Activated naive CD8-positive, alpha-beta T cell treated with anti-CD3 and anti-CD28 coated beads, Interleukin-2, amount 50 U/mL, for 24 hours (primary cell): ENCODE measurements around the gene NTRK2.

Experiments used
- ATAC-seq: fragments of 150-1000 bp; cut with Tn5 transposase; one replicate; pipeline ENCODE4 v1.10.0; 2021
- DNase-seq: peaks from one replicate; pipeline ENCODE4 v3.0.0; 2021
- H3K27ac Mint-ChIP-seq: one replicate; pipeline ENCODE4 v1.8.0; 2021; ENCODE audit warnings: mild to moderate bottlenecking, mixed read lengths
- H3K27me3 Mint-ChIP-seq: one replicate; pipeline ENCODE4 v1.8.0; 2021; ENCODE audit warnings: mixed read lengths
- H3K36me3 Mint-ChIP-seq: one replicate; pipeline ENCODE4 v1.8.0; 2021; ENCODE audit warnings: low read depth, mixed read lengths
- H3K4me1 Mint-ChIP-seq: one replicate; pipeline ENCODE4 v1.8.0; 2021; ENCODE audit warnings: mixed read lengths
- H3K4me3 Mint-ChIP-seq: one replicate; pipeline ENCODE4 v1.8.0; 2021; ENCODE audit warnings: mild to moderate bottlenecking, moderate library complexity, mixed read lengths
- H3K9me3 Mint-ChIP-seq: one replicate; pipeline ENCODE4 v1.8.0; 2021; ENCODE audit warnings: mixed read lengths

Gene NTRK2

DNA sequence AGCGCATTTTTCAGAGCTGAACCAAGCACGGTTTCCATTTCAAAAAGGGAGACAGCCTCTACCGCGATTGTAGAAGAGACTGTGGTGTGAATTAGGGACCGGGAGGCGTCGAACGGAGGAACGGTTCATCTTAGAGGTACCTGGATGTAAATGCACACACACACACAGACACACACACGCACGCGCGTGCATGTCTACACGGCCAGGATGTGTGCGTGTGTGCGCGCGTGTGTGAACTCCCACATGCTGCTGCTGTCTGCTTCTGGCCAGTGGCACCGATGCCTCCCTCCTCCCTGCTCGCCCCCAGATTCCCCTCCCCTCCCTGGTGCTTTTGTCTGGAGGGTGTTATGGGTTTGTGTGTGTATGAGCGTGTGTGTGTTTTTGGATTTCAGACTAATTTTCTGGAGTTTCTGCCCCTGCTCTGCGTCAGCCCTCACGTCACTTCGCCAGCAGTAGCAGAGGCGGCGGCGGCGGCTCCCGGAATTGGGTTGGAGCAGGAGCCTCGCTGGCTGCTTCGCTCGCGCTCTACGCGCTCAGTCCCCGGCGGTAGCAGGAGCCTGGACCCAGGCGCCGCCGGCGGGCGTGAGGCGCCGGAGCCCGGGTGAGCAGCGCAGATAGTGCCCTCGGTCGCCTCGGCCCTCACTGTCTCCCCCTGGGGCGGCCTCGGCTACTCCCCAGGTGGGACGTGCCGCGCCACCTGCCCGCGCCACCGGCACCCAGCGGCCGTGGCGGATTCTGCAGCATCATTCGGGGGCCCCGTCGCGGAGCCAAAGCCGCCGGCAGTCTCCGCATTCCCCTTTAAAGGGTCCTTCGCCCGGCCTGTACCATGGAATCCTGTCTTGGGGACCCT is at the start of gene NTRK2:
Gene NTRK2 (plus strand): TSS at position 442 of the 850 bp plus-strand sequence. CDS start 1,020 bp downstream, outside the sequence.
- DNase-seq (no peak), ATAC-seq (no peak)
- peaks cover 3% of the 10 kb centered on the region for H3K9me3 Mint-ChIP-seq
- peak within 1 kb of the TSS; percentile 63 for H3K4me3 Mint-ChIP-seq
- peaks cover 15% of the 10 kb centered on the region for H3K4me1 Mint-ChIP-seq
- no peaks in the 10 kb centered on the region for H3K36me3 Mint-ChIP-seq
- H3K27me3 Mint-ChIP-seq = peaks cover 68% of the 10 kb centered on the region
- no peak within 1 kb of the TSS for H3K27ac Mint-ChIP-seq

GRCh38 chr9:84620338-84620737 is 49.2 kb upstream of the NTRK2 start:
- H3K4me1 Mint-ChIP-seq = no peaks in the 10 kb centered on the region
- H3K4me3 Mint-ChIP-seq = no peak overlapping the region
- no peaks in the 10 kb centered on the region for H3K27me3 Mint-ChIP-seq
- DNase-seq (no peak), ATAC-seq (no peak)
- no peaks in the 10 kb centered on the region for H3K36me3 Mint-ChIP-seq
- H3K27ac Mint-ChIP-seq = no peak overlapping the region
- no peaks in the 10 kb centered on the region for H3K9me3 Mint-ChIP-seq

GRCh38 chr9:84621811-84622210 is 47.7 kb upstream of the NTRK2 start:
- DNase-seq (no peak), ATAC-seq (no peak)
- H3K4me3 Mint-ChIP-seq = no peak overlapping the region
- no peak overlapping the region for H3K27ac Mint-ChIP-seq
- H3K27me3 Mint-ChIP-seq = no peaks in the 10 kb centered on the region
- H3K4me1 Mint-ChIP-seq = no peaks in the 10 kb centered on the region
- H3K9me3 Mint-ChIP-seq = no peaks in the 10 kb centered on the region
- H3K36me3 Mint-ChIP-seq = no peaks in the 10 kb centered on the region

GRCh38 chr9:84622981-84623380 is 46.5 kb upstream of the NTRK2 start:
- H3K4me3 Mint-ChIP-seq = no peak overlapping the region
- H3K9me3 Mint-ChIP-seq = no peaks in the 10 kb centered on the region
- no peaks in the 10 kb centered on the region for H3K4me1 Mint-ChIP-seq
- ATAC-seq = no peak
- no peak for DNase-seq
- no peaks in the 10 kb centered on the region for H3K27me3 Mint-ChIP-seq
- H3K36me3 Mint-ChIP-seq = no peaks in the 10 kb centered on the region
- H3K27ac Mint-ChIP-seq = no peak overlapping the region

- H3K4me3 Mint-ChIP-seq = no peak overlapping the region
- H3K36me3 Mint-ChIP-seq = no peaks in the 10 kb centered on the region
- ATAC-seq = no peak
- H3K27ac Mint-ChIP-seq = no peak overlapping the region
- H3K27me3 Mint-ChIP-seq = no peaks in the 10 kb centered on the region
- no peak for DNase-seq
- peaks cover 13% of the 10 kb centered on the region for H3K9me3 Mint-ChIP-seq
- no peaks in the 10 kb centered on the region for H3K4me1 Mint-ChIP-seq
Observed at GRCh38 chr9:84636436-84636835, 33.1 kb upstream of the NTRK2 start.

GRCh38 chr9:84642553-84643141 is 26.9 kb upstream of the NTRK2 start:
- Mint-ChIP-seq H3K27ac (no peak overlapping the region), H3K27me3 (peaks cover 2% of the 10 kb centered on the region), H3K4me3 (no peak overlapping the region), H3K4me1 (no peaks in the 10 kb centered on the region), H3K9me3 (peaks cover 15% of the 10 kb centered on the region), H3K36me3 (no peaks in the 10 kb centered on the region)
- ATAC-seq (no peak), DNase-seq (no peak)

- H3K9me3 Mint-ChIP-seq = no peaks in the 10 kb centered on the region
- no peaks in the 10 kb centered on the region for H3K36me3 Mint-ChIP-seq
- H3K27me3 Mint-ChIP-seq = peaks cover 3% of the 10 kb centered on the region
- DNase-seq (no peak), ATAC-seq (no peak)
- no peaks in the 10 kb centered on the region for H3K4me1 Mint-ChIP-seq
- no peak overlapping the region for H3K27ac Mint-ChIP-seq
- no peak overlapping the region for H3K4me3 Mint-ChIP-seq
Observed at GRCh38 chr9:84647699-84648098, 21.8 kb upstream of the NTRK2 start.

GRCh38 chr9:84652496-84653120 is 16.9 kb upstream of the NTRK2 start:
- Mint-ChIP-seq H3K27ac (no peak overlapping the region), H3K36me3 (no peaks in the 10 kb centered on the region), H3K27me3 (peaks cover 2% of the 10 kb centered on the region), H3K9me3 (no peaks in the 10 kb centered on the region), H3K4me1 (no peaks in the 10 kb centered on the region), H3K4me3 (no peak overlapping the region)
- DNase-seq = no peak
- no peak for ATAC-seq

DNA sequence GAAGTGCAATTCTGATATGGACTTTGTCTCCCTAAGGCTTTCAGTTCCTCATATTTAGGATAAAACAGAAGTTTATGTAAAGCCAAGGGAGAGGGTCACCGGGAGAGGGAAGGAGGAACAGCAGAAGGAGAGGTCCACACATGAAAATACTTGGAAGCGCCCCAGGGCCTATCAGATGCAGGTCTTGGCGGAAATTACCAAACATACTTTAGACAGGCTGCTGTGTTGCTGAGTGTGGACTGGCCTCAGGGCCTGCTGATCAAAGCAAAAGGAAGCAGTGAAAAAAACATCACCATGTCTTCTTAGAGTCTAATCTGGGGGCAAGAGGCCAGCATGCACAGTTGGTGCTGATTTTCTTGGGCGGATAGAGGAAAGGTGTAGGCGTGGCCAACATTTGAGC is 14.1 kb upstream of the NTRK2 start:
- H3K9me3 Mint-ChIP-seq = no peaks in the 10 kb centered on the region
- no peak overlapping the region for H3K27ac Mint-ChIP-seq
- ATAC-seq = no peak
- DNase-seq = no peak
- H3K4me3 Mint-ChIP-seq = no peak overlapping the region
- H3K27me3 Mint-ChIP-seq = no peaks in the 10 kb centered on the region
- no peaks in the 10 kb centered on the region for H3K36me3 Mint-ChIP-seq
- H3K4me1 Mint-ChIP-seq = no peaks in the 10 kb centered on the region

- Mint-ChIP-seq H3K4me1 (no peaks in the 10 kb centered on the region), H3K4me3 (no peak overlapping the region), H3K27ac (no peak overlapping the region), H3K36me3 (no peaks in the 10 kb centered on the region), H3K9me3 (peaks cover 4% of the 10 kb centered on the region), H3K27me3 (peaks cover 3% of the 10 kb centered on the region)
- no peak for DNase-seq
- ATAC-seq = no peak
Observed at GRCh38 chr9:84659313-84659712, 10.2 kb upstream of the NTRK2 start.

DNA sequence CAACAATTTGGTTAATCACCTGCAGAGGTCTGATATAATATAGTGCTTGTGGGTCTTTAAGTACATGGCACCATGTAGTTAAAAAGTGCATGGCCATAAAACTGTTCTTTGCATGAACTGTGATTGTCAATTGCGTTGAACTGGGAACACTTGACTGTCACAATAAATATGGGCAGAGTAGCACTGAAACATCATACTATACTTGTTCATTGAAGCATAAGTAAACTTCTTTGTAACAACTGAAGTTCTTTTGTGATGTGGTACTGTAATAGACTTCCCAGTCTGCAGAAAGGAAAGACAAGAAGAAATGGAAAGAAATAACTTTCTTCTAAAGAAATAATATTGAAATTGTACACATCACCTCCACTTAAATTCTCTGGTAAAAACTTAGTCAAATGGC is 9.8 kb upstream of the NTRK2 start:
- H3K27me3 Mint-ChIP-seq = peaks cover 3% of the 10 kb centered on the region
- no peak overlapping the region for H3K4me3 Mint-ChIP-seq
- no peaks in the 10 kb centered on the region for H3K4me1 Mint-ChIP-seq
- DNase-seq (no peak), ATAC-seq (no peak)
- no peak overlapping the region for H3K27ac Mint-ChIP-seq
- H3K9me3 Mint-ChIP-seq = peaks cover 4% of the 10 kb centered on the region
- H3K36me3 Mint-ChIP-seq = no peaks in the 10 kb centered on the region

- H3K4me1 Mint-ChIP-seq = peaks cover 15% of the 10 kb centered on the region
- peak overlapping the region; percentile 21 for H3K4me3 Mint-ChIP-seq
- peaks cover 7% of the 10 kb centered on the region for H3K9me3 Mint-ChIP-seq
- H3K27ac Mint-ChIP-seq = no peak overlapping the region
- peaks cover 64% of the 10 kb centered on the region for H3K27me3 Mint-ChIP-seq
- DNase-seq (no peak), ATAC-seq (no peak)
- no peaks in the 10 kb centered on the region for H3K36me3 Mint-ChIP-seq
Observed at GRCh38 chr9:84667571-84668195, 1.8 kb upstream of the NTRK2 start.

DNA sequence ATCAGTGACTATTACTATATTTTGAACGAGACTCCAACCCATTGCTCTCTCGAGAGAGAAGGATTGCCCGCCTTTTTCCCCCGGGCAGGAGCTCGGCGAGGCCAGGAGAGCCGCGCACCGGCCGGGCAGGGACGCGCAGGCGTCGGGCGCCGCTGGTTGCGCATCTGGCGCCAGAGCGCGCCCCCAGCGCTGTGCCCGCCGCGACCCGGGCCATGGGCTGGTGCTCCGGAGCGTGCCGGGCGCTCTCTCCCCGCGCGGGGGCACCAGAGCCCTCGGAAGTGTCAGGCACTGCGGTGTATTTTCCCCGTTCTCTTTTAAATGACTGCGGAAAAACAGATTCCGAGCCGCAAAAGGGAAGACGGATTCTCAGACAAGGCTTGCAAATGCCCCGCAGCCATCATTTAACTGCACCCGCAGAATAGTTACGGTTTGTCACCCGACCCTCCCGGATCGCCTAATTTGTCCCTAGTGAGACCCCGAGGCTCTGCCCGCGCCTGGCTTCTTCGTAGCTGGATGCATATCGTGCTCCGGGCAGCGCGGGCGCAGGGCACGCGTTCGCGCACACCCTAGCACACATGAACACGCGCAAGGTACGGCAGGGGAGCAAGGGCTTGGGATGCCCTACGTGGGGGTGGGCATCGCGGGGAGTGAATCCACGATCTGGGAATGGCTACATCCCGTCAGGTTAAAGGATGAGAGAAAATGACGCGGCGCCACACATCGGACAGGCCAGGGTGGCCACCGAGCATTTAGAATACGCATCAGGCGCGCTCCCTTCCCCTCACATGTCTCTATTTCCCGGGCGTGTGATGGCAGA is 1.1 kb upstream of the NTRK2 start:
- Mint-ChIP-seq H3K9me3 (peaks cover 6% of the 10 kb centered on the region), H3K27ac (no peak overlapping the region), H3K27me3 (peaks cover 68% of the 10 kb centered on the region), H3K36me3 (no peaks in the 10 kb centered on the region), H3K4me1 (peaks cover 15% of the 10 kb centered on the region), H3K4me3 (peak overlapping the region; percentile 63)
- DNase-seq (peak; percentile 56), ATAC-seq (peak; percentile 81)

- peak overlapping the region; percentile 63 for H3K4me3 Mint-ChIP-seq
- H3K9me3 Mint-ChIP-seq = peaks cover 3% of the 10 kb centered on the region
- DNase-seq (no peak), ATAC-seq (no peak)
- H3K27me3 Mint-ChIP-seq = peaks cover 66% of the 10 kb centered on the region
- no peaks in the 10 kb centered on the region for H3K36me3 Mint-ChIP-seq
- no peak overlapping the region for H3K27ac Mint-ChIP-seq
- peaks cover 15% of the 10 kb centered on the region for H3K4me1 Mint-ChIP-seq
Observed at GRCh38 chr9:84669013-84669287, 579 bp upstream of the NTRK2 start.
